Vagina (tissue), 2 donors: ENCODE data around the gene HSDL1. TPM values are rescaled to one million over a fixed set of nuclear protein-coding genes. Genes with fewer than 3 reads are reported as not detected.

Experiments
- DNase-seq, 2 donors: peaks; one replicate each; pipeline ENCODE4 v3.0.0-alpha.2; 2017; ENCODE audit errors: extremely low spot score in 2 of 2
- H3K27ac ChIP-seq: fragments of 200-600 bp; sonication (generic); one replicate; pipeline ENCODE4 v1.5.1; 2019
- H3K27me3 ChIP-seq: fragments of 200-600 bp; sonication (generic); one replicate; pipeline ENCODE4 v1.5.1; 2019
- H3K36me3 ChIP-seq, 2 donors: fragments of 200-600 bp; sonication (generic); one replicate each; pipeline ENCODE4 v1.5.1; 2017 to 2019
- H3K4me1 ChIP-seq: fragments of 200-600 bp; sonication (generic); one replicate; pipeline ENCODE4 v1.5.1; 2019
- H3K4me3 ChIP-seq, 2 donors: fragments of 200-600 bp; sonication (generic); 1 replicate in 1 of 2; 2 replicates in 1 of 2; pipeline ENCODE4 v1.5.1; 2016 to 2019
- H3K9me3 ChIP-seq: fragments of 200-600 bp; sonication (generic); one replicate; pipeline ENCODE4 v1.5.1; 2019
- CTCF ChIP-seq, 3 experiments: fragments of 450-650 bp in 2 of 3; fragments of 200-600 bp in 1 of 3; sonication (generic) in 1 of 3; IDR thresholded peaks; one replicate each; pipeline ENCODE4 v1.5.1; 2017 to 2019; ENCODE audit warnings: antibody characterized with exemption in 3 of 3, mild to moderate bottlenecking in 2 of 3, moderate library complexity in 2 of 3
- POLR2A ChIP-seq, 2 donors: fragments of 450-650 bp; IDR thresholded peaks; one replicate each; pipeline ENCODE4 v1.6.1; 2017; ENCODE audit warnings: antibody characterized with exemption in 2 of 2, mild to moderate bottlenecking in 2 of 2, moderate library complexity in 2 of 2
- POLR2AphosphoS5 ChIP-seq, 2 donors: sonication (generic); formaldehyde crosslinking; IDR thresholded peaks; one replicate each; pipeline ENCODE4 v1.9.0; 2017; ENCODE audit warnings: antibody characterized with exemption in 2 of 2, mild to moderate bottlenecking in 2 of 2, low read depth in 1 of 2; ENCODE audit not compliant: insufficient read depth in 1 of 2
- intact Hi-C: fragments of 100-400 bp; cut with DNase I; formaldehyde crosslinking; loops from one replicate; pipeline ENCODE4 v1.15.1; 2023
- total RNA-seq: library from RNA; depleted of rRNA; stranded (reverse); fragments of >200 nt; gene quantifications from one replicate; pipeline ENCODE4 v1.2.3, GENCODE V29; 2016

HSDL1 gene
- total RNA-seq, 1 donor from 2014 or later: 16.9 TPM

GRCh38 chr16:84137287-84137686, 7.7 kb downstream of the HSDL1 start:
- H3K4me3 ChIP-seq: no peak overlapping the region
- no peaks in the 10 kb centered on the region for H3K9me3 ChIP-seq
- TF ChIP-seq POLR2A (IDR thresholded peaks at IDR 0.05): no peak
- no peak for TF ChIP-seq CTCF (IDR thresholded peaks at IDR 0.05)
- no peak for TF ChIP-seq POLR2AphosphoS5 (IDR thresholded peaks at IDR 0.05; ENCODE audit: insufficient read depth in 1 of 2, low read depth in 1 of 2)
- DNase-seq: no peak
- peaks cover 11% of the 10 kb centered on the region for H3K4me1 ChIP-seq
- no peak overlapping the region for H3K27ac ChIP-seq
- H3K36me3 ChIP-seq: no peaks in the 10 kb centered on the region
- intact Hi-C loops: no loop called here
- H3K27me3 ChIP-seq: no peaks in the 10 kb centered on the region

- no peaks in the 10 kb centered on the region for H3K27me3 ChIP-seq
- intact Hi-C loops: no loop called here
- no peaks in the 10 kb centered on the region for H3K9me3 ChIP-seq
- H3K36me3 ChIP-seq: no peaks in the 10 kb centered on the region
- TF ChIP-seq CTCF (IDR thresholded peaks at IDR 0.05) (no peak), POLR2A (IDR thresholded peaks at IDR 0.05) (no peak), POLR2AphosphoS5 (IDR thresholded peaks at IDR 0.05; ENCODE audit: insufficient read depth in 1 of 2, low read depth in 1 of 2) (no peak)
- H3K27ac ChIP-seq: no peak overlapping the region
- DNase-seq: no peak
- H3K4me3 ChIP-seq: no peak overlapping the region
- peaks cover 11% of the 10 kb centered on the region for H3K4me1 ChIP-seq
These were observed 8.4 kb downstream of the HSDL1 start for GRCh38 chr16:84136331-84137125.

- no peak overlapping the region for H3K4me3 ChIP-seq
- intact Hi-C loops: no loop called here
- DNase-seq: no peak
- no peaks in the 10 kb centered on the region for H3K9me3 ChIP-seq
- no peaks in the 10 kb centered on the region for H3K27me3 ChIP-seq
- H3K36me3 ChIP-seq: peaks cover 0 to 15% of the 10 kb centered on the region in 2 donors
- TF ChIP-seq POLR2A (IDR thresholded peaks at IDR 0.05) (no peak), POLR2AphosphoS5 (IDR thresholded peaks at IDR 0.05; ENCODE audit: insufficient read depth in 1 of 2, low read depth in 1 of 2) (no peak), CTCF (IDR thresholded peaks at IDR 0.05) (no peak)
- H3K27ac ChIP-seq: no peak overlapping the region
- no peaks in the 10 kb centered on the region for H3K4me1 ChIP-seq
These were observed 12.3 kb downstream of the HSDL1 start for GRCh38 chr16:84132527-84133285.

- TF ChIP-seq CTCF (IDR thresholded peaks at IDR 0.05): no peak
- no peak for TF ChIP-seq POLR2A (IDR thresholded peaks at IDR 0.05)
- no peak for TF ChIP-seq POLR2AphosphoS5 (IDR thresholded peaks at IDR 0.05; ENCODE audit: insufficient read depth in 1 of 2, low read depth in 1 of 2)
- intact Hi-C loops: no loop called here
- H3K9me3 ChIP-seq: no peaks in the 10 kb centered on the region
- H3K27me3 ChIP-seq: no peaks in the 10 kb centered on the region
- no peaks in the 10 kb centered on the region for H3K4me1 ChIP-seq
- no peak overlapping the region for H3K27ac ChIP-seq
- no peak for DNase-seq
- H3K36me3 ChIP-seq: peaks cover 0 to 15% of the 10 kb centered on the region in 2 donors
- no peak overlapping the region for H3K4me3 ChIP-seq
These were observed 13.9 kb downstream of the HSDL1 start for GRCh38 chr16:84131117-84131516.
